NCI-H2227 (cell line): ENCODE results near the gene CISD3.

Experiments used
- DNase-seq: peaks from one replicate; lab custom pipeline; 2025; ENCODE audit not compliant: unreplicated experiment; lab: John Stamatoyannopoulos, UW

The CISD3 gene

GRCh38 chr17:38766341-38766740 lies 36.2 kb downstream of the CISD3 start:
- DNase-seq, result no peak

GRCh38 chr17:38768417-38768816 lies 38.3 kb downstream of the CISD3 start:
- no peak for DNase-seq

DNA sequence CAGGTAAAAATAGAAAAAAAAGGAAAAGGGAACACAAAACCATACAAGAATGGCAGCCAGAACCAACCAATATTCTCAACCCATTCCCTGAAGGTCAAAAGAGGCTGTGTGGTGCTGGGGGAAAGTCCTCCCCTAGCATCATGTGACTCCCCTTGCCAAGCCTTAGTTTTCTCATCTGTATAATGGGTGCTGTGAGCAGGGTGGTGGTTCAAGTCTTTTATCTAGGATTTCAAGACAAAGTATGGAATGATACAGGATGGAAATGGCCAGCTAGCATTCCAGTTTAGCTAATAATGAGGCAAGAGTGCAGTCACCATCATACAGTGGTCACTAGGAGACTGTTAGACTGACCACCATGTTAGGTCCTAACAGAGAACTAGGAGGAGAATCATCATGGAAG lies 43.1 kb downstream of the CISD3 start:
- DNase-seq, result no peak

- DNase-seq, result no peak
Observed at GRCh38 chr17:38777641-38778250, 47.6 kb downstream of the CISD3 start.

DNA sequence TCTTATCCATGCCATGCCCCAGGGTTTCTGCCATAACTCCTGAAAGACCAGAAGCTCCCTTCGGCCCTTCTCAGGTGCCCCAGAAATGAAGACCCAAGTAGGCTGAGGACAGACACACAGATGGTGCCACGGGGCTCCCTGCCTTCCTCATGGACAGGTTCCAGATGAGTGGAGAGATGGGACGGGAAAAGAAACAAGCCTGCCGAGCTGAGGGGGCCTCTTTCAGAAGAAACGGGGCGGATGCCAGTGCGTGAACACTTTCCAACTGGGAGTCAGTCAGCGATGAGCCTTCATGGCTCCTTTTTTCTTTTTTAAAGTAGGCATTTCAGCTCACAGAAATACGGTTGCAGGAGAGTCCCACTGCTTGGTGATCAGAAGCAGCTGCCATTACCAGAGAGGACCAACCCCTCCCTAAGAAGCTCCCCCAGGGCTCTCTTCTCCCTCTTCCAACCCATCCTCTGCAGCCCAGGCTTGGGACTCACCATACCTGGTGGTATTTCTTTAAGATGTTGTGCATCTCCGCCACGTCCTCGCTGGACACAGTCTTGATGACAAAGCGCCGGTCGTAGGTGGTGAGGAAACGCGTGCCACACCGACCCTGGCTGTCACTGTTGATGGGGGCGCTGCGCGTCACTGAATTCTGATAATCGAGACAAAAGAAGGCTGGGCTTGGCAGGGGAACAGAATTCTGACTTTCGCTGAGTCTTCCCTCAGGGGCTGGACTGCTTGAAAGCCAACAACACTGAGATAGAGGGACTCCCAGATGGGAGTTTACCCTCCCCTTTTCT lies 50.0 kb downstream of the CISD3 start:
- DNase-seq, result no peak

- no peak for DNase-seq
Observed at GRCh38 chr17:38783227-38783626, 53.1 kb downstream of the CISD3 start.
